Activated CD4-positive, CD25-positive, alpha-beta regulatory T cell (primary cell): ENCODE data around the gene PLEKHO2.

Source experiments
- DNase-seq, 4 experiments: peaks; one replicate each; lab custom pipeline; 2025; lab: John Stamatoyannopoulos, UW

PLEKHO2 gene

DNA sequence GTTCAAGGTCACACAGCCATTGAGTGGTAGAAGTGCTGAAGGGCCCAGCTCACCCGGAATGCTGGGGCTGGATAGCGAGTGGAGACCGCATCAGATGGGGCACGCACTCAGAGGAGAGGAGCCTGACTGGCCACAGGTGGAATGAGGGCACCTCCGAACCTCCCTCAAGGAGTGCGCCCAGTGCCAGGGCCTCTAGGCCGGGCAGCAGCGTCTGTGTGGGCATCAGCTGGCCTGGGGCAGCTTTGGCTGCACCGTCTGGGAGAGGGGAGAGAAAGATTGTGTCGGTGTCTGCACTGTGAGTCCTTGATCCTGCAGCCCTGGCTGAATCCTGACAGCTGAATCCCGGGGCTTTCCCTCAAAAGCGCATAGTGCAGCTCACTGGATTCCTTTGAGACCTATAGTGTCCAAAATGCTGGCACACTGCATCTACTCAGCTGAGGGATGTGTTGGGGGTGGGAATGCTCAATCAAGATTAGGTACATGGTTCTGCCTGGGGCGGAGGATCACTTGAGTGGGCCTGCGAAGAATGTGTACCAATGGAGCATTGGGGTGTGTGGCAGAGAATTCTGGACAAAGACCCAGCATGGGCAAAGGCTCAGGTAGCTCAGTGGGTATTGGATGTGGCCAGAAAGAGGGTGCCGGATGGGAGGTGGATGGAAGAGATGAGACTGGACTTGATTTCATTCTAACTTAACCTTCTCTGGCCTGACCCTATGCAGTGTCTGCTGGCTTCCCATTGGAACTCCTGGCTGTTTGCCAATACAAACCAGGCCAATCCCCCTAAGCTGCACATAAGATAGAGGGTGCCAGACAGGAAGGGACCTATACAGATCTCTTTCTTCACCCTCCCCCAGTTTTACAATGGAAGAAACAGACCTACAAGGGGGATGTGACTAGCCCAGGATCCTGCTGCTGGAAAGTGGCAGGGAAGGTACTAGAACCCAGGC, 70.9 kb downstream of the PLEKHO2 start:
- DNase-seq: no peak

DNA sequence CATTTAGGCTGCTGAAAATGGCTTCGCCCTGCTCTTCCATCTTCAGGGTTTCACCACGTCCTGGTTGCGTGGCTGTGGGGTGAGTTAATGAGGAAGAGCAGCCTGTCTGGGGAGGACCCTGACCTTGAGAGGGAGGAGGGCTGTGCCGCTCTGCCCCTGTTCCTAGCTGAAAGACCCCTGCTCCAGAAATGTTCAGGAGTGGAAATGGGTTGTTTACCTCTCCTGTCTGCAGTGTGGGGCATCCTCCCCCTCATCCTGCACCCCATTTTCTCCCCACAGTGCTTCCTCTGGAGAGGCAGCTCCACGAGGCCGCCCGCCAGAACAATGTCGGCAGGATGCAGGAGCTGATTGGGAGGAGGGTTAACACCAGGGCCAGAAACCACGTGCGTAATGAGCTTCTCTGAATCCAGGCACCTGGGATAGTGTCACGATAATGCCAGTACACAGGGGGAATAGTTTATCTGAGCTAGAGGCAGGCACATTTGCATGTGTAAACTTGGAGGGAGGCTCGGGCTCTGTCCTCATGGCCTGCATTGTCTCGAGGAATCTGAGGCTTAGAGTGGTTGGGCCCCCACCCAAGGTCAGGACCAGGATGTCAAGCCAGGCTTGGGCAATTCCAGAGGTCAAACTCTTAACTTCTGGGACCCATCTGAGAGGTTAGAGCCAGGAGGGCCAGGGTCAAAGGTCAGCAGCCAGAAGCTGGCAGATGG, 74.0 kb downstream of the PLEKHO2 start:
- DNase-seq: no peak

- no peak for DNase-seq
Observed at GRCh38 chr15:64916365-64916764, 74.7 kb downstream of the PLEKHO2 start.

DNA sequence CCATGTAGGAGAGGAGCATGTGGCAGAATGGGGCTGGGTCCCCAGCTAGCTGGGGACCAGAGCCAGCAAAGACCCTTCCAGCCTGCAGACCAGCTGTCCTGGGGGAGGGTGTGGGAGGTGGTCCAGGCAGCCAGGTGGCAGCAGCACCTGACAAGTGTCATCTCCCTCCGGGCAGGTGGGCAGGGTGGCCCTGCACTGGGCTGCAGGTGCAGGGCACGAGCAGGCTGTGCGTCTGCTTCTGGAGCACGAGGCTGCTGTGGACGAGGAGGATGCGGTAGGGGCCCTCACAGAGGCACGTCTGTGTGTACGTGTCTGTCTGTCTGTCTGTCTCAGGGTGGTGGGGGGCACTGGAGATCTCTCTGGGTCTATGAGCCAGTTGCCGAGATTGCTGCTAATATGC, 75.5 kb downstream of the PLEKHO2 start:
- DNase-seq: no peak
